HG02981 (cell line): ENCODE data around the gene WRAP53.

Source experiments
- ATAC-seq: cut with Tn5 transposase; IDR thresholded peaks from one replicate; pipeline ENCODE4 v1.9.1; 2021; ENCODE audit warnings: mild to moderate bottlenecking, moderate library complexity; ENCODE audit not compliant: unreplicated experiment

The WRAP53 gene

GRCh38 chr17:7707858-7708750, 19.8 kb downstream of the WRAP53 start:
- ATAC-seq: no peak

GRCh38 chr17:7709031-7709430, 20.8 kb downstream of the WRAP53 start:
- ATAC-seq: no peak

GRCh38 chr17:7710301-7710700, 22.0 kb downstream of the WRAP53 start:
- ATAC-seq: no peak

GRCh38 chr17:7711051-7711755, 22.9 kb downstream of the WRAP53 start:
- ATAC-seq: no peak

GRCh38 chr17:7712111-7712771, 24.0 kb downstream of the WRAP53 start:
- no peak for ATAC-seq

- ATAC-seq: no peak
These were observed 25.5 kb downstream of the WRAP53 start for GRCh38 chr17:7713782-7714181.

- no peak for ATAC-seq
These were observed 26.7 kb downstream of the WRAP53 start for GRCh38 chr17:7714721-7715594.

GRCh38 chr17:7715936-7716886, 27.9 kb downstream of the WRAP53 start:
- ATAC-seq: no peak

GRCh38 chr17:7716901-7717755, 28.9 kb downstream of the WRAP53 start, which contains the start of gene DNAH2:
TSS of gene DNAH2 (plus strand) at chr17:7717744. CDS start at chr17:7719735, 1,991 bp downstream.
- ATAC-seq: no peak

GRCh38 chr17:7717756-7718350, 29.6 kb downstream of the WRAP53 start:
- no peak for ATAC-seq

GRCh38 chr17:7719661-7720060, 31.4 kb downstream of the WRAP53 start:
- no peak for ATAC-seq

GRCh38 chr17:7720125-7720524, 31.8 kb downstream of the WRAP53 start:
- ATAC-seq: no peak

- no peak for ATAC-seq
These were observed 33.3 kb downstream of the WRAP53 start for GRCh38 chr17:7721612-7722011.

GRCh38 chr17:7727886-7728285, 39.6 kb downstream of the WRAP53 start:
- no peak for ATAC-seq

GRCh38 chr17:7729816-7730215, 41.5 kb downstream of the WRAP53 start:
- ATAC-seq: no peak

GRCh38 chr17:7732981-7733539, 44.8 kb downstream of the WRAP53 start:
- ATAC-seq: no peak

GRCh38 chr17:7737601-7738000, 49.3 kb downstream of the WRAP53 start:
- ATAC-seq: no peak

- no peak for ATAC-seq
These were observed 51.5 kb downstream of the WRAP53 start for GRCh38 chr17:7739746-7740145.
